Liver (tissue), 9 donors: ENCODE measurements around the gene RIMBP2. TPM values are rescaled to one million over a fixed set of nuclear protein-coding genes. Genes with fewer than 3 reads are reported as not detected.

Source experiments
- DNase-seq: peaks from one replicate; pipeline ENCODE4 v3.0.0-alpha.2; 2017; ENCODE audit warnings: low spot score
- H3K27ac ChIP-seq, 2 donors: one replicate each; pipeline ENCODE4 v1.7.0; 2013; ENCODE audit warnings: inconsistent platforms in 2 of 2, low read length in 2 of 2, control low read depth in 1 of 2, low read depth in 1 of 2, mild to moderate bottlenecking in 1 of 2
- H3K27me3 ChIP-seq, 4 donors: one replicate each; pipeline versions ENCODE4 v1.6.1 to v1.7.0; 2013; ENCODE audit warnings: low read length in 3 of 4, inconsistent platforms in 1 of 4, mild to moderate bottlenecking in 1 of 4, moderate library complexity in 1 of 4; ENCODE audit not compliant: control insufficient read depth in 4 of 4, insufficient read depth in 4 of 4
- H3K36me3 ChIP-seq, 4 donors: one replicate each; pipeline versions ENCODE4 v1.6.1 to v1.7.0; 2013; ENCODE audit warnings: low read length in 3 of 4, mild to moderate bottlenecking in 3 of 4, low read depth in 1 of 4, moderate library complexity in 1 of 4; ENCODE audit not compliant: control insufficient read depth in 4 of 4, insufficient read depth in 3 of 4
- H3K4me1 ChIP-seq, 4 donors: one replicate each; pipeline versions ENCODE4 v1.6.1 to v1.7.0; 2013; ENCODE audit warnings: low read length in 3 of 4, mild to moderate bottlenecking in 3 of 4, moderate library complexity in 1 of 4; ENCODE audit not compliant: control insufficient read depth in 4 of 4, insufficient read depth in 4 of 4
- H3K4me3 ChIP-seq, 3 donors: one replicate each; pipeline versions ENCODE4 v1.6.1 to v1.7.0; 2013; ENCODE audit warnings: low read length in 3 of 3, control low read depth in 1 of 3, low read depth in 1 of 3, mild to moderate bottlenecking in 1 of 3
- H3K9ac ChIP-seq, 2 donors: one replicate each; pipeline ENCODE4 v1.7.0; 2013; ENCODE audit warnings: low read length in 2 of 2, mild to moderate bottlenecking in 2 of 2, moderate library complexity in 2 of 2, control low read depth in 1 of 2, low read depth in 1 of 2
- H3K9me3 ChIP-seq, 4 donors: one replicate each; pipeline versions ENCODE4 v1.6.1 to v1.7.0; 2013; ENCODE audit warnings: low read length in 3 of 4; ENCODE audit not compliant: control insufficient read depth in 4 of 4
- ATF3 ChIP-seq: IDR thresholded peaks from 2 replicates; pipeline ENCODE4 v1.6.1; 2016; ENCODE audit warnings: antibody characterized with exemption
- CTCF ChIP-seq: fragments of 150-350 bp; IDR thresholded peaks from 2 replicates; pipeline ENCODE4 v1.5.1; 2017; ENCODE audit warnings: improper control_type of control experiment, low read depth, low read length; ENCODE audit not compliant: missing input control
- EGR1 ChIP-seq, 2 donors: IDR thresholded peaks; 2 replicates each; pipeline ENCODE4 v1.6.1; 2016 to 2018; ENCODE audit warnings: antibody characterized with exemption in 2 of 2, low read depth in 2 of 2
- FOXA1 ChIP-seq: IDR thresholded peaks from 2 replicates; pipeline ENCODE4 v1.6.1; 2016; ENCODE audit warnings: antibody characterized with exemption
- FOXA2 ChIP-seq: IDR thresholded peaks from 2 replicates; pipeline ENCODE4 v1.6.1; 2016; ENCODE audit warnings: antibody characterized with exemption
- GABPA ChIP-seq, 2 donors: IDR thresholded peaks in 1 of 2; conservative IDR thresholded peaks in 1 of 2; 2 replicates each; pipeline ENCODE4 v1.6.1; 2016; ENCODE audit warnings: antibody characterized with exemption in 2 of 2, mild to moderate bottlenecking in 1 of 2, moderate library complexity in 1 of 2
- HNF4A ChIP-seq, 2 donors: conservative IDR thresholded peaks; 2 replicates each; pipeline ENCODE4 v1.6.1; 2016; ENCODE audit warnings: antibody characterized with exemption in 2 of 2, mild to moderate bottlenecking in 2 of 2
- MAX ChIP-seq: IDR thresholded peaks from 2 replicates; pipeline ENCODE4 v1.6.1; 2016; ENCODE audit warnings: antibody characterized with exemption
- NR2F2 ChIP-seq: IDR thresholded peaks from 2 replicates; pipeline ENCODE4 v1.6.1; 2016; ENCODE audit warnings: antibody characterized with exemption
- RAD21 ChIP-seq, 2 donors: IDR thresholded peaks; 2 replicates each; pipeline ENCODE4 v1.6.1; 2016; ENCODE audit warnings: antibody characterized with exemption in 2 of 2, mild to moderate bottlenecking in 2 of 2
- REST ChIP-seq: IDR thresholded peaks from 2 replicates; pipeline ENCODE4 v1.6.1; 2016; ENCODE audit warnings: antibody characterized with exemption, mild to moderate bottlenecking
- RXRA ChIP-seq, 2 donors: IDR thresholded peaks; 2 replicates each; pipeline ENCODE4 v1.6.1; 2017 to 2018; ENCODE audit warnings: antibody characterized with exemption in 2 of 2, mild to moderate bottlenecking in 1 of 2
- SP1 ChIP-seq: IDR thresholded peaks from 2 replicates; pipeline ENCODE4 v1.6.1; 2018; ENCODE audit warnings: antibody characterized with exemption, mild to moderate bottlenecking
- TAF1 ChIP-seq: conservative IDR thresholded peaks from 2 replicates; pipeline ENCODE4 v1.6.1; 2016; ENCODE audit warnings: antibody characterized with exemption, mild to moderate bottlenecking
- YY1 ChIP-seq: IDR thresholded peaks from 2 replicates; pipeline ENCODE4 v1.6.1; 2016; ENCODE audit warnings: antibody characterized with exemption, mild to moderate bottlenecking
- ZBTB33 ChIP-seq: IDR thresholded peaks from 2 replicates; pipeline ENCODE4 v1.6.1; 2016; ENCODE audit warnings: antibody characterized with exemption
- WGBS: extraction: QIAGEN DNeasy Blood & Tissue Kit; methylation state at CpG from one replicate; pipeline ENCODE4 v1.1.7; 2013; 5-methylcytosine and 5-hydroxymethylcytosine counted together
- polyA plus RNA-seq, 2 donors: library from polyadenylated mRNA; stranded (reverse) in 1 of 2; unstranded in 1 of 2; fragments of 200-250 nt in 1 of 2; fragments of >200 nt in 1 of 2; fragmentation: Nextera tagmentation in 1 of 2; extraction: Ambion mirVana in 1 of 2; gene quantifications; one replicate each; pipeline versions ENCODE4 v1.2.1 to v1.2.3, GENCODE V29; 2013 to 2015
- total RNA-seq, 2 donors: library from RNA; depleted of rRNA; stranded (reverse); fragments of >200 nt; gene quantifications; one replicate each; pipeline ENCODE4 v1.2.3, GENCODE V29; 2014
- donor health status: healthy.
- donor health status: healthy.
- donor health status: healthy.
- donor health status: healthy.
- donor health status: healthy.

Gene RIMBP2
- total and polyA plus RNA-seq, 4 donors: 0.01 to 0.17 (median 0.09) TPM; not detected in 1

- TF ChIP-seq ZBTB33 (no peak), SP1 (no peak), CTCF (no peak), HNF4A (conservative IDR thresholded peaks at IDR 0.05) (no peak), ATF3 (no peak), MAX (no peak), RAD21 (IDR thresholded peaks at IDR 0.05) (no peak), RXRA (IDR thresholded peaks at IDR 0.05) (no peak), FOXA1 (no peak), EGR1 (IDR thresholded peaks at IDR 0.05; ENCODE audit: low read depth in 2 of 2) (no peak), REST (no peak), GABPA (IDR thresholded peaks at IDR 0.05 in 1 of 2, conservative IDR thresholded peaks at IDR 0.05 in 1 of 2) (no peak), NR2F2 (no peak)
- Histone ChIP-seq H3K9me3 (no peaks in the 10 kb centered on the region), H3K4me3 (no peak overlapping the region), H3K4me1 (no peaks in the 10 kb centered on the region), H3K27ac (no peak overlapping the region), H3K36me3 (no peaks in the 10 kb centered on the region), H3K9ac (no peak overlapping the region), H3K27me3 (no peaks in the 10 kb centered on the region)
- 87% methylated on average over 18 of the region's 18 CpGs for WGBS
- no peak for DNase-seq
Measured at GRCh38 chr12:130427381-130427887, 288.7 kb downstream of the RIMBP2 start.

GRCh38 chr12:130425698-130426245, 290.3 kb downstream of the RIMBP2 start:
- Histone ChIP-seq H3K27me3 (no peaks in the 10 kb centered on the region), H3K4me3 (no peak overlapping the region), H3K9me3 (no peaks in the 10 kb centered on the region), H3K27ac (no peak overlapping the region), H3K36me3 (no peaks in the 10 kb centered on the region), H3K4me1 (no peaks in the 10 kb centered on the region), H3K9ac (no peak overlapping the region)
- DNase-seq: peak; percentile 16
- TF ChIP-seq RAD21 (IDR thresholded peaks at IDR 0.05): no peak
- no peak for TF ChIP-seq EGR1 (IDR thresholded peaks at IDR 0.05; ENCODE audit: low read depth in 2 of 2)
- TF ChIP-seq ATF3: no peak
- no peak for TF ChIP-seq ZBTB33
- no peak for TF ChIP-seq TAF1
- no peak for TF ChIP-seq FOXA2
- no peak for TF ChIP-seq SP1
- TF ChIP-seq YY1: no peak
- TF ChIP-seq FOXA1: no peak
- 89% methylated on average over 20 of the region's 20 CpGs for WGBS
